Effector memory CD8-positive, alpha-beta T cell (primary cell): ENCODE results near the gene UNC119.
A peak's percentile ranks its signal among the peaks of the same experiment; 100 is the strongest.

Experiments
- ATAC-seq: fragments of 150-1000 bp; cut with Tn5 transposase; replicated peaks from 2 replicates; pipeline ENCODE4 v1.10.0; 2021; ENCODE audit warnings: mild to moderate bottlenecking, moderate library complexity
- DNase-seq, 3 experiments: peaks; one replicate each; pipeline ENCODE4 v3.0.0; 2021
- H3K27ac Mint-ChIP-seq, 2 donors: one replicate each; pipeline ENCODE4 v1.8.0; 2022; ENCODE audit warnings: mild to moderate bottlenecking in 2 of 2, mixed read lengths in 2 of 2, moderate library complexity in 2 of 2
- H3K27me3 Mint-ChIP-seq, 2 donors: one replicate each; pipeline ENCODE4 v1.8.0; 2022; ENCODE audit warnings: mixed read lengths in 2 of 2
- H3K36me3 Mint-ChIP-seq: one replicate; pipeline ENCODE4 v1.8.0; 2022; ENCODE audit warnings: mild to moderate bottlenecking, moderate library complexity, mixed read lengths; ENCODE audit not compliant: insufficient read depth
- H3K4me1 Mint-ChIP-seq, 2 donors: one replicate each; pipeline ENCODE4 v1.8.0; 2022; ENCODE audit warnings: low read depth in 2 of 2, mixed read lengths in 2 of 2
- H3K4me3 Mint-ChIP-seq, 2 donors: one replicate each; pipeline ENCODE4 v1.8.0; 2022; ENCODE audit warnings: mild to moderate bottlenecking in 2 of 2, mixed read lengths in 2 of 2, moderate library complexity in 2 of 2
- H3K9me3 Mint-ChIP-seq, 2 donors: one replicate each; pipeline ENCODE4 v1.8.0; 2022; ENCODE audit warnings: mixed read lengths in 2 of 2

The UNC119 gene

GRCh38 chr17:28545141-28545503 is 7.3 kb downstream of the UNC119 start:
- Mint-ChIP-seq H3K27ac (peak overlapping the region in 1 of 2 donors; percentile 44), H3K36me3 (peaks cover 3% of the 10 kb centered on the region)

GRCh38 chr17:28544402-28545140 is 7.9 kb downstream of the UNC119 start:
- H3K9me3 Mint-ChIP-seq = no peaks in the 10 kb centered on the region
- H3K36me3 Mint-ChIP-seq = peaks cover 3% of the 10 kb centered on the region
- ATAC-seq (no peak), DNase-seq (no peak)
- peaks cover 19% of the 10 kb centered on the region in 2 donors for H3K4me1 Mint-ChIP-seq
- peak overlapping the region in 1 of 2 donors; percentile 44 for H3K27ac Mint-ChIP-seq
- no peaks in the 10 kb centered on the region for H3K27me3 Mint-ChIP-seq
- H3K4me3 Mint-ChIP-seq = no peak overlapping the region

More at GRCh38 chr17:28545141-28545503, 7.3 kb downstream of the UNC119 start:
- Mint-ChIP-seq H3K9me3 (no peaks in the 10 kb centered on the region), H3K4me1 (peaks cover 24 to 25% of the 10 kb centered on the region in 2 donors), H3K27me3 (no peaks in the 10 kb centered on the region), H3K4me3 (no peak overlapping the region)
- DNase-seq = no peak
- ATAC-seq = no peak

- Mint-ChIP-seq H3K4me1 (peaks cover 0 to 3% of the 10 kb centered on the region in 2 donors), H3K9me3 (no peaks in the 10 kb centered on the region), H3K27ac (no peak overlapping the region), H3K4me3 (no peak overlapping the region), H3K27me3 (no peaks in the 10 kb centered on the region), H3K36me3 (no peaks in the 10 kb centered on the region)
- DNase-seq (no peak), ATAC-seq (no peak)
Observed at GRCh38 chr17:28541439-28541838, 11.0 kb downstream of the UNC119 start.

- DNase-seq = no peak
- H3K27me3 Mint-ChIP-seq = no peaks in the 10 kb centered on the region
- no peaks in the 10 kb centered on the region for H3K4me1 Mint-ChIP-seq
- no peak for ATAC-seq
- H3K4me3 Mint-ChIP-seq = no peak overlapping the region
- no peak overlapping the region for H3K27ac Mint-ChIP-seq
- no peaks in the 10 kb centered on the region for H3K9me3 Mint-ChIP-seq
- no peaks in the 10 kb centered on the region for H3K36me3 Mint-ChIP-seq
Observed at GRCh38 chr17:28540231-28540630, 12.2 kb downstream of the UNC119 start.

- Mint-ChIP-seq H3K36me3 (no peaks in the 10 kb centered on the region), H3K9me3 (no peaks in the 10 kb centered on the region), H3K4me1 (no peaks in the 10 kb centered on the region), H3K27me3 (no peaks in the 10 kb centered on the region), H3K4me3 (no peak overlapping the region), H3K27ac (no peak overlapping the region)
- ATAC-seq = no peak
- no peak for DNase-seq
Observed at GRCh38 chr17:28538296-28538895, 14.0 kb downstream of the UNC119 start.

GRCh38 chr17:28537219-28537610 is 15.2 kb downstream of the UNC119 start:
- ATAC-seq = no peak
- H3K36me3 Mint-ChIP-seq = no peaks in the 10 kb centered on the region
- no peaks in the 10 kb centered on the region for H3K27me3 Mint-ChIP-seq
- H3K27ac Mint-ChIP-seq = no peak overlapping the region
- H3K4me1 Mint-ChIP-seq = no peaks in the 10 kb centered on the region
- no peak for DNase-seq
- H3K9me3 Mint-ChIP-seq = no peaks in the 10 kb centered on the region
- H3K4me3 Mint-ChIP-seq = no peak overlapping the region

GRCh38 chr17:28536532-28537218 is 15.7 kb downstream of the UNC119 start:
- Mint-ChIP-seq H3K4me3 (no peak overlapping the region), H3K27me3 (peaks cover 1 to 2% of the 10 kb centered on the region in 2 donors), H3K9me3 (no peaks in the 10 kb centered on the region), H3K4me1 (no peaks in the 10 kb centered on the region), H3K36me3 (no peaks in the 10 kb centered on the region), H3K27ac (no peak overlapping the region)
- ATAC-seq = no peak
- DNase-seq = no peak

- no peak for ATAC-seq
- H3K4me1 Mint-ChIP-seq = no peaks in the 10 kb centered on the region
Observed at GRCh38 chr17:28534740-28535375, 17.6 kb downstream of the UNC119 start.

GRCh38 chr17:28533091-28533807 is 19.2 kb downstream of the UNC119 start:
- H3K4me3 Mint-ChIP-seq = no peak overlapping the region
- peaks cover 5 to 15% of the 10 kb centered on the region in 2 donors for H3K27me3 Mint-ChIP-seq
- H3K9me3 Mint-ChIP-seq = no peaks in the 10 kb centered on the region
- DNase-seq (no peak), ATAC-seq (no peak)
- no peaks in the 10 kb centered on the region for H3K4me1 Mint-ChIP-seq
- no peaks in the 10 kb centered on the region for H3K36me3 Mint-ChIP-seq
- no peak overlapping the region for H3K27ac Mint-ChIP-seq

More at GRCh38 chr17:28534740-28535375, 17.6 kb downstream of the UNC119 start:
- H3K9me3 Mint-ChIP-seq = no peaks in the 10 kb centered on the region
- H3K27ac Mint-ChIP-seq = no peak overlapping the region
- H3K36me3 Mint-ChIP-seq = no peaks in the 10 kb centered on the region
- H3K27me3 Mint-ChIP-seq = peaks cover 5 to 15% of the 10 kb centered on the region in 2 donors
- H3K4me3 Mint-ChIP-seq = no peak overlapping the region
- no peak for DNase-seq

- Mint-ChIP-seq H3K36me3 (no peaks in the 10 kb centered on the region), H3K27ac (no peak overlapping the region), H3K27me3 (peaks cover 5 to 15% of the 10 kb centered on the region in 2 donors), H3K4me3 (no peak overlapping the region), H3K4me1 (no peaks in the 10 kb centered on the region), H3K9me3 (no peaks in the 10 kb centered on the region)
- ATAC-seq (no peak), DNase-seq (no peak)
Observed at GRCh38 chr17:28532050-28532960, 20.1 kb downstream of the UNC119 start.

GRCh38 chr17:28530926-28531325 is 21.5 kb downstream of the UNC119 start:
- Mint-ChIP-seq H3K4me1 (no peaks in the 10 kb centered on the region), H3K27ac (no peak overlapping the region), H3K36me3 (no peaks in the 10 kb centered on the region), H3K27me3 (peaks cover 5 to 15% of the 10 kb centered on the region in 2 donors), H3K4me3 (no peak overlapping the region), H3K9me3 (no peaks in the 10 kb centered on the region)
- ATAC-seq (no peak), DNase-seq (no peak)

- no peak for ATAC-seq
- Mint-ChIP-seq H3K27me3 (peaks cover 5 to 15% of the 10 kb centered on the region in 2 donors), H3K9me3 (no peaks in the 10 kb centered on the region), H3K4me1 (no peaks in the 10 kb centered on the region), H3K4me3 (no peak overlapping the region), H3K36me3 (no peaks in the 10 kb centered on the region), H3K27ac (no peak overlapping the region)
- no peak for DNase-seq
Observed at GRCh38 chr17:28530250-28530649, 22.2 kb downstream of the UNC119 start.
